H1 (cell line): ENCODE results near the gene RSPH9. TPM values are rescaled to one million over a fixed set of nuclear protein-coding genes. Genes with fewer than 3 reads are reported as not detected.
A peak's percentile ranks its signal among the peaks of the same experiment; 100 is the strongest.

Experiments used
- CTCF ChIA-PET: fragments of 300-600 bp; sonication (Branson Sonifier 250); formaldehyde crosslinking; loops from one replicate; lab custom pipeline; 2021; ENCODE audit not compliant: partially characterized antibody; lab: Charles Lee
- POLR2A ChIA-PET: fragments of 300-600 bp; sonication (Branson Sonifier 250); formaldehyde crosslinking; loops from one replicate; lab custom pipeline; 2021; ENCODE audit warnings: inconsistent platforms; ENCODE audit not compliant: partially characterized antibody; lab: Charles Lee
- DNase-seq, 2 experiments: peaks; one replicate each; pipeline versions ENCODE4 v3.0.0 to v3.0.0-alpha.2; 2010 to 2022; ENCODE audit warnings: low spot score in 2 of 2, low read depth in 1 of 2, mixed read lengths in 1 of 2
- FAIRE-seq: peaks from 2 replicates; lab custom pipeline; 2011; peaks lifted over from hg19 to GRCh38; lab: Jason Lieb, UNC
- H2AFZ ChIP-seq: 2 replicates; pipeline ENCODE4 v1.8.1; 2012; ENCODE audit warnings: low read length, inconsistent platforms
- H2AK5ac ChIP-seq: 2 replicates; pipeline ENCODE4 v1.6.1; 2013; ENCODE audit warnings: low read depth, low read length
- H2BK120ac ChIP-seq: replicated peaks from 2 replicates; pipeline ENCODE3; 2013; ENCODE audit warnings: low read depth, low read length, inconsistent platforms
- H2BK12ac ChIP-seq: 2 replicates; pipeline ENCODE4 v1.6.1; 2013; ENCODE audit warnings: low read depth, low read length
- H2BK15ac ChIP-seq: 2 replicates; pipeline ENCODE4 v1.6.1; 2013; ENCODE audit warnings: low read length
- H2BK20ac ChIP-seq: 2 replicates; pipeline ENCODE4 v1.6.1; 2013; ENCODE audit warnings: low read length
- H2BK5ac ChIP-seq: 2 replicates; pipeline ENCODE4 v1.6.1; 2013; ENCODE audit warnings: low read depth, low read length
- H3K14ac ChIP-seq: 2 replicates; pipeline ENCODE4 v1.6.1; 2013; ENCODE audit warnings: inconsistent platforms; ENCODE audit not compliant: insufficient read length
- H3K18ac ChIP-seq: 2 replicates; pipeline ENCODE4 v1.6.1; 2013; ENCODE audit warnings: low read length; ENCODE audit errors: extremely low read depth
- H3K23ac ChIP-seq: 2 replicates; pipeline ENCODE4 v1.6.1; 2013; ENCODE audit warnings: inconsistent platforms; ENCODE audit not compliant: insufficient read length
- H3K23me2 ChIP-seq: 2 replicates; pipeline ENCODE4 v1.6.1; 2013; ENCODE audit warnings: low read depth, low read length
- H3K27ac ChIP-seq: 2 replicates; pipeline ENCODE4 v1.6.1; 2011; ENCODE audit warnings: low read depth, low read length, inconsistent platforms
- H3K27me3 ChIP-seq, 4 experiments: replicated peaks in 1 of 4; 1 replicate in 1 of 4; 2 replicates in 3 of 4; pipeline versions ENCODE4 v1.6.1 to v1.8.1; 2011 to 2013; ENCODE audit warnings: low read length in 3 of 4, mild to moderate bottlenecking in 3 of 4, inconsistent platforms in 2 of 4, mixed read lengths in 2 of 4, moderate library complexity in 1 of 4; ENCODE audit not compliant: control insufficient read depth in 3 of 4, insufficient read depth in 3 of 4; ENCODE audit errors: extremely low read depth in 1 of 4
- H3K36me3 ChIP-seq, 4 experiments: 2 replicates each; pipeline versions ENCODE4 v1.6.1 to v1.8.1; 2011 to 2013; ENCODE audit warnings: mild to moderate bottlenecking in 4 of 4, low read length in 3 of 4, moderate library complexity in 2 of 4, control low read depth in 1 of 4, inconsistent platforms in 1 of 4; ENCODE audit not compliant: insufficient read depth in 4 of 4, control insufficient read depth in 2 of 4
- H3K4ac ChIP-seq: replicated peaks from 2 replicates; pipeline ENCODE3; 2013; ENCODE audit warnings: low read length, low read depth, mixed read lengths, inconsistent platforms; ENCODE audit not compliant: insufficient read length
- H3K4me1 ChIP-seq, 4 experiments: replicated peaks in 1 of 4; 1 replicate in 1 of 4; 2 replicates in 3 of 4; pipeline versions ENCODE4 v1.6.1 to v1.8.1; 2011 to 2013; ENCODE audit warnings: low read length in 3 of 4, inconsistent platforms in 2 of 4, mixed read lengths in 1 of 4; ENCODE audit not compliant: insufficient read depth in 4 of 4, control insufficient read depth in 3 of 4
- H3K4me2 ChIP-seq, 2 experiments: 2 replicates each; pipeline versions ENCODE4 v1.6.1 to v1.8.1; 2011 to 2013; ENCODE audit warnings: low read depth in 2 of 2, low read length in 2 of 2, control low read depth in 1 of 2, inconsistent platforms in 1 of 2, mild to moderate bottlenecking in 1 of 2; ENCODE audit not compliant: insufficient read depth in 1 of 2
- H3K4me3 ChIP-seq, 4 experiments: fragments of 200-600, 300-600 bp in 1 of 4; sonication (generic), shearing (Covaris generic), sonication (Bioruptor Twin) in 1 of 4; 2 replicates each; pipeline versions ENCODE4 v1.5.1 to v1.8.1; 2011 to 2016; ENCODE audit warnings: low read length in 4 of 4, low read depth in 3 of 4, control low read depth in 2 of 4, inconsistent platforms in 2 of 4, mild to moderate bottlenecking in 2 of 4, mixed read lengths in 1 of 4, moderate library complexity in 1 of 4; ENCODE audit not compliant: insufficient read depth in 2 of 4; ENCODE audit errors: extremely low read depth in 1 of 4
- H3K56ac ChIP-seq: replicated peaks from 2 replicates; pipeline ENCODE3; 2013; ENCODE audit warnings: low read depth, mild to moderate bottlenecking, mixed read lengths, low read length, inconsistent platforms; ENCODE audit not compliant: insufficient read length
- H3K79me1 ChIP-seq: 2 replicates; pipeline ENCODE4 v1.6.1; 2013; ENCODE audit warnings: low read depth, low read length, control low read depth
- H3K79me2 ChIP-seq, 2 experiments: 2 replicates each; pipeline versions ENCODE4 v1.6.1 to v1.8.1; 2012 to 2013; ENCODE audit warnings: low read length in 2 of 2, mild to moderate bottlenecking in 2 of 2, inconsistent platforms in 1 of 2; ENCODE audit not compliant: insufficient read depth in 2 of 2, control insufficient read depth in 1 of 2
- H3K9ac ChIP-seq, 4 experiments: replicated peaks in 1 of 4; 1 replicate in 1 of 4; 2 replicates in 3 of 4; pipeline versions ENCODE4 v1.6.1 to v1.8.1; 2011 to 2013; ENCODE audit warnings: low read depth in 3 of 4, low read length in 3 of 4, control low read depth in 2 of 4, mild to moderate bottlenecking in 2 of 4, moderate library complexity in 2 of 4, inconsistent platforms in 1 of 4; ENCODE audit errors: extremely low read depth in 1 of 4
- H3K9me3 ChIP-seq, 2 experiments: 2 replicates each; pipeline versions ENCODE4 v1.6.1 to v1.8.1; 2012 to 2013; ENCODE audit warnings: mild to moderate bottlenecking in 2 of 2, moderate library complexity in 2 of 2, control low read depth in 1 of 2, inconsistent platforms in 1 of 2, low read depth in 1 of 2, low read length in 1 of 2, mixed read lengths in 1 of 2; ENCODE audit not compliant: insufficient read depth in 2 of 2
- H4K20me1 ChIP-seq, 2 experiments: replicated peaks in 1 of 2; 2 replicates each; pipeline versions ENCODE3 to v1.8.1; 2011 to 2013; ENCODE audit warnings: inconsistent platforms in 2 of 2, low read length in 2 of 2, mild to moderate bottlenecking in 1 of 2; ENCODE audit not compliant: insufficient read depth in 2 of 2, control insufficient read depth in 1 of 2
- H4K5ac ChIP-seq: 2 replicates; pipeline ENCODE4 v1.6.1; 2013; ENCODE audit warnings: low read length, low read depth, mixed read lengths, inconsistent platforms; ENCODE audit not compliant: insufficient read length
- H4K8ac ChIP-seq: 2 replicates; pipeline ENCODE4 v1.8.0; 2013; ENCODE audit warnings: mild to moderate bottlenecking, moderate library complexity, low read length, inconsistent platforms; ENCODE audit not compliant: insufficient read depth; ENCODE audit errors: extremely low read depth
- H4K91ac ChIP-seq: replicated peaks from 2 replicates; pipeline ENCODE3; 2013; ENCODE audit warnings: low read length, mixed read lengths, inconsistent platforms; ENCODE audit not compliant: insufficient read length
- EP300 ChIP-seq, 2 experiments: IDR thresholded peaks; 1 replicate in 1 of 2; 2 replicates in 1 of 2; pipeline ENCODE4 v1.6.1; 2011 to 2012; ENCODE audit warnings: low read depth in 2 of 2, low read length in 2 of 2, mild to moderate bottlenecking in 2 of 2, borderline replicate concordance in 1 of 2, inconsistent platforms in 1 of 2, moderate library complexity in 1 of 2
- HDAC6 ChIP-seq: IDR thresholded peaks from one replicate; pipeline ENCODE4 v1.7.1; 2012; ENCODE audit warnings: low read depth, mild to moderate bottlenecking, inconsistent platforms, low read length, moderate library complexity
- POU5F1 ChIP-seq: IDR thresholded peaks from 2 replicates; pipeline ENCODE4 v1.6.1; 2011; ENCODE audit warnings: low read depth, mild to moderate bottlenecking, low read length, moderate library complexity
- TAF7 ChIP-seq: optimal IDR thresholded peaks from 2 replicates; pipeline ENCODE3; 2011; ENCODE audit warnings: low read depth, mild to moderate bottlenecking, inconsistent platforms, low read length, moderate library complexity, borderline replicate concordance
- WGBS, 2 experiments: shearing (Covaris generic) in 1 of 2; methylation state at CpG; one replicate each; pipeline versions ENCODE4 v1.1.6 to v1.1.7; 2013 to 2015; ENCODE audit warnings: low lambda C conversion rate in 2 of 2, mixed read lengths in 2 of 2, inconsistent platforms in 1 of 2, low coverage in 1 of 2, missing lambda C conversion rate in 1 of 2; ENCODE audit not compliant: insufficient replicate concordance in 2 of 2, insufficient coverage in 1 of 2, insufficient read length in 1 of 2; ENCODE audit errors: extremely low coverage in 1 of 2, missing lambda C conversion rate in 1 of 2; 5-methylcytosine and 5-hydroxymethylcytosine counted together
- polyA plus RNA-seq, 7 experiments: library from polyadenylated mRNA; depleted of rRNA in 3 of 7; stranded (reverse) in 5 of 7; unstranded in 2 of 7; fragments of >200 nt in 5 of 7; fragments of 200-250 nt in 2 of 7; gene quantifications; 1 replicate in 5 of 7; 2 replicates in 1 of 7; 4 replicates in 1 of 7; pipeline versions ENCODE4 v1.2.1 to v1.2.3, GENCODE V29; 2011 to 2013; ENCODE audit warnings: missing spikeins in 2 of 7, mixed read lengths in 2 of 7
- total RNA-seq: library from RNA; stranded (reverse); fragmentation: NEBNext Ultra II Directional; extraction: Animal tissue kit (Norgen Biotek cat#: 25700); gene quantifications from 2 replicates; pipeline ENCODE4 v1.2.1, GENCODE V29; 2021
- TF ChIP-seq, protein P1 (sequence below): IDR thresholded peaks from 2 replicates; pipeline ENCODE4 v1.6.1; 2012; ENCODE audit warnings: low read length, inconsistent platforms

The RSPH9 gene
- total and polyA plus RNA-seq, 2 of the 8 experiments (the other 6 are each of a cell fraction or from before 2014, with no cell fraction given) = 0.15 to 0.23 TPM

DNA sequence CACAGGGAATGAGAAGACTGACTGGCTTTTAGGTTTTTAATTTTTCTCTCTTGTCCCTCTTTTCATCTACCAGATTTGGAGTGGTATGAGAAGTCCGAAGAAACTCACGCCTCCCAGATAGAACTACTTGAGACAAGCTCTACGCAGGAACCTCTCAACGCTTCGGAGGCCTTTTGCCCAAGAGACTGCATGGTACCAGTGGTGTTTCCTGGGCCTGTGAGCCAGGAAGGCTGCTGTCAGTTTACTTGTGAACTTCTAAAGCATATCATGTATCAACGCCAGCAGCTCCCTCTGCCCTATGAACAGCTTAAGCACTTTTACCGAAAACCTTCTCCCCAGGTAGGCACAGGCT lies 8.6 kb upstream of the RSPH9 start:
- Histone ChIP-seq H3K14ac (no peak overlapping the region), H2AFZ (no peak overlapping the region), H4K20me1 (no peaks in the 10 kb centered on the region), H3K4me2 (peak overlapping the region; percentile 68 to 80), H3K9me3 (no peaks in the 10 kb centered on the region), H3K27ac (peak overlapping the region; percentile 79), H3K18ac (no peak overlapping the region), H3K23me2 (peaks cover 5% of the 10 kb centered on the region), H3K23ac (no peak overlapping the region), H3K4me1 (peaks cover 0 to 10% (median 3%) of the 10 kb centered on the region in 4 experiments; a peak in 4 of 7 replicates), H2BK20ac (no peak overlapping the region), H3K79me1 (peaks cover 10% of the 10 kb centered on the region), H4K8ac (no peak overlapping the region), H2BK15ac (no peak overlapping the region), H2BK12ac (no peak overlapping the region), H2BK5ac (no peak overlapping the region), H2BK120ac (no peak overlapping the region), H3K9ac (peak overlapping the region; percentile 46 to 96 (median 90)), H3K36me3 (peaks cover 9 to 28% (median 18%) of the 10 kb centered on the region in 4 experiments), H3K79me2 (peaks cover 3 to 36% of the 10 kb centered on the region in 2 experiments; a peak in 3 of 4 replicates), H3K27me3 (no peaks in the 10 kb centered on the region), H3K4ac (no peak overlapping the region), H4K91ac (no peak overlapping the region), H4K5ac (no peak overlapping the region), H3K4me3 (peak overlapping the region; percentile 90 to 95 (median 93)), H2AK5ac (no peak overlapping the region), H3K56ac (no peak overlapping the region)
- TF ChIP-seq, protein P1, sequence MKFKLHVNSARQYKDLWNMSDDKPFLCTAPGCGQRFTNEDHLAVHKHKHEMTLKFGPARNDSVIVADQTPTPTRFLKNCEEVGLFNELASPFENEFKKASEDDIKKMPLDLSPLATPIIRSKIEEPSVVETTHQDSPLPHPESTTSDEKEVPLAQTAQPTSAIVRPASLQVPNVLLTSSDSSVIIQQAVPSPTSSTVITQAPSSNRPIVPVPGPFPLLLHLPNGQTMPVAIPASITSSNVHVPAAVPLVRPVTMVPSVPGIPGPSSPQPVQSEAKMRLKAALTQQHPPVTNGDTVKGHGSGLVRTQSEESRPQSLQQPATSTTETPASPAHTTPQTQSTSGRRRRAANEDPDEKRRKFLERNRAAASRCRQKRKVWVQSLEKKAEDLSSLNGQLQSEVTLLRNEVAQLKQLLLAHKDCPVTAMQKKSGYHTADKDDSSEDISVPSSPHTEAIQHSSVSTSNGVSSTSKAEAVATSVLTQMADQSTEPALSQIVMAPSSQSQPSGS = no peak
- TF ChIP-seq HDAC6 (no peak), EP300 (IDR thresholded peaks at IDR 0.05; ENCODE audit: borderline replicate concordance in 1 of 2, low read depth in 2 of 2, low read length in 2 of 2) (no peak), POU5F1 (no peak), TAF7 (no peak)
- no peak for FAIRE-seq
- no peak for DNase-seq
- POLR2A ChIA-PET = interaction anchor here (0.8 to 2.8 kb wide), 5 partner anchors 9 to 118 kb away, joined by 3 to 23 read pairs (median 4); partner anchors contain the start of gene RSPH9
- CTCF ChIA-PET = interaction anchor here (0.8 to 1.8 kb wide), 4 partner anchors 9 to 171 kb away, joined by 3 to 6 read pairs (median 4); partner anchors contain the start of gene RSPH9
- 79% methylated on average over 7 of the region's 7 CpGs; no CpG with 5 or more reads in 1 of the 2 experiments for WGBS, 2 experiments
